ENCODE data around the gene ZSWIM1. TPM values are rescaled to one million over a fixed set of nuclear protein-coding genes. Genes with fewer than 3 reads are reported as not detected.

Gene ZSWIM1
- total and polyA plus RNA-seq, 2 of the 8 experiments (the other 6 are each of a cell fraction or from before 2014, with no cell fraction given), result 14.1 to 15.6 TPM

DNA sequence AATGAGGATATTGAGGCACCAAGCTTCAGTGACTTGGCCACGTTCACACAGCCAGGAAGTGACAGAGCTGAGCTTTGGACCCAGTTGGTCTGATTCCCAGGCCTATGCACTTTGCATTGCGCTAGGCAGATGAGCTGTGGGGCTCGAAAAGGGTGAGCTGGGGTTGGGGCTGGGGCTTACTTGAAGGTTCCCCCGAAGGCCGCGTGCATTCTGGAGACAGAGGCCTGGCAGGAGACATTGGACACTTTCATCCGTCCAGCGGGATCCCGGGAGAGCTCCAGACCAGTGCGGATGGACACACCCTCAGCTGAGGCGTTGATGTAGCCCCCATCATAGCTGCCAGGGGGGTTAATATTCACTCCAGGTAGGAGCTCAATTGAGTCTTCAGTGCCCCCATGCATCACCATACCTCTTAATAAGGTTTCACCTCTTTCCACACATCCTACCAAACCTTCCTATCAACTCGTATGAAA lies 28.3 kb downstream of the ZSWIM1 start:
- peak overlapping the region; percentile 38; the same call in 1 of the 2 replicates for H4K8ac ChIP-seq (ENCODE audit: extremely low read depth, insufficient read depth, low read length)
- H2BK12ac ChIP-seq (ENCODE audit: low read depth, low read length), result no peak overlapping the region
- H3K4me2 ChIP-seq (ENCODE audit: insufficient read depth in 1 of 2, low read depth in 2 of 2, low read length in 2 of 2), result no peak overlapping the region
- H2AK5ac ChIP-seq (ENCODE audit: low read depth, low read length), result no peak overlapping the region
- H3K4me1 ChIP-seq (replicated peaks in 1 of 4; ENCODE audit: control insufficient read depth in 3 of 4, insufficient read depth in 4 of 4, low read length in 3 of 4), result peaks cover 0 to 2% (median 0%) of the 10 kb centered on the region in 4 experiments; a peak in 3 of 7 replicates
- H3K56ac ChIP-seq (replicated peaks; ENCODE audit: insufficient read length, low read depth, low read length), result no peak overlapping the region
- H4K91ac ChIP-seq (replicated peaks; ENCODE audit: insufficient read length, low read length), result no peak overlapping the region
- no peak overlapping the region for H2BK15ac ChIP-seq (ENCODE audit: low read length)
- no peak for DNase-seq (ENCODE audit: low read depth in 1 of 2, low spot score in 2 of 2)
- H2AFZ ChIP-seq (ENCODE audit: low read length), result no peak overlapping the region
- H2BK20ac ChIP-seq (ENCODE audit: low read length), result no peak overlapping the region
- H3K23me2 ChIP-seq (ENCODE audit: low read depth, low read length), result peaks cover 11% of the 10 kb centered on the region; the same call in 1 of the 2 replicates
- no peak overlapping the region for H3K4me3 ChIP-seq (ENCODE audit: extremely low read depth in 1 of 4, insufficient read depth in 2 of 4, low read depth in 3 of 4, low read length in 4 of 4)
- H4K5ac ChIP-seq (ENCODE audit: insufficient read length, low read depth, low read length), result no peak overlapping the region
- no peaks in the 10 kb centered on the region for H3K27me3 ChIP-seq (replicated peaks in 1 of 4; ENCODE audit: control insufficient read depth in 3 of 4, extremely low read depth in 1 of 4, insufficient read depth in 3 of 4, low read length in 3 of 4)
- FAIRE-seq, result no peak
- H4K20me1 ChIP-seq (replicated peaks in 1 of 2; ENCODE audit: control insufficient read depth in 1 of 2, insufficient read depth in 2 of 2, low read length in 2 of 2), result peaks cover 2 to 12% of the 10 kb centered on the region in 2 experiments
- H3K27ac ChIP-seq (ENCODE audit: low read depth, low read length), result no peak overlapping the region
- H3K23ac ChIP-seq (ENCODE audit: insufficient read length), result no peak overlapping the region
- no peak overlapping the region for H3K14ac ChIP-seq (ENCODE audit: insufficient read length)
- H3K9ac ChIP-seq (replicated peaks in 1 of 4; ENCODE audit: extremely low read depth in 1 of 4, low read depth in 3 of 4, low read length in 3 of 4), result no peak overlapping the region
- H3K79me1 ChIP-seq (ENCODE audit: low read depth, low read length), result no peaks in the 10 kb centered on the region; the same call in 1 of the 2 replicates
- 0 out of 4 replicates have a peak, but pooled peaks cover 0 to 3% of the 10 kb centered on the region in 2 experiments for H3K79me2 ChIP-seq (ENCODE audit: control insufficient read depth in 1 of 2, insufficient read depth in 2 of 2, low read length in 2 of 2)
- peaks cover 6 to 39% (median 31%) of the 10 kb centered on the region in 4 experiments for H3K36me3 ChIP-seq (ENCODE audit: control insufficient read depth in 2 of 4, insufficient read depth in 4 of 4, low read length in 3 of 4)
- CTCF ChIA-PET (ENCODE audit: partially characterized antibody), result interaction anchor here (0.6 to 2.6 kb wide), 10 partner anchors 9 to 209 kb away, joined by 3 to 12 read pairs (median 4); partner anchors contain the start of genes CTSA and PCIF1
- no peak overlapping the region for H2BK120ac ChIP-seq (replicated peaks; ENCODE audit: low read depth, low read length)
- H3K18ac ChIP-seq (ENCODE audit: extremely low read depth, low read length), result no peak overlapping the region
- 88% methylated on average over 12 of the region's 12 CpGs; no CpG with 5 or more reads in 1 of the 2 experiments for WGBS, 2 experiments (ENCODE audit: extremely low coverage in 1 of 2, insufficient coverage in 1 of 2, insufficient read length in 1 of 2, insufficient replicate concordance in 2 of 2, low coverage in 1 of 2, low lambda C conversion rate in 2 of 2, missing lambda C conversion rate in 1 of 2)
- H3K9me3 ChIP-seq (ENCODE audit: insufficient read depth in 2 of 2, low read depth in 1 of 2, low read length in 1 of 2), result no peaks in the 10 kb centered on the region
- no peak overlapping the region for H3K4ac ChIP-seq (replicated peaks; ENCODE audit: insufficient read length, low read depth, low read length)
- POLR2A ChIA-PET (ENCODE audit: partially characterized antibody), result interaction anchor here (0.6 to 9.2 kb wide), 9 partner anchors 7 to 96 kb away, joined by 3 to 172 read pairs (median 25); partner anchors contain the start of genes CTSA, NEURL2, PCIF1 and ZSWIM1
- no peak overlapping the region for H2BK5ac ChIP-seq (ENCODE audit: low read depth, low read length)
- TF ChIP-seq POLR2AphosphoS5 (IDR thresholded peaks at IDR 0.05; ENCODE audit: low read depth, low read length) (no peak), ZNF274 (IDR thresholded peaks at IDR 0.05; ENCODE audit: borderline replicate concordance, extremely low read depth, low read length) (no peak), SP2 (IDR thresholded peaks at IDR 0.05; ENCODE audit: low read length) (no peak), HDAC2 (IDR thresholded peaks at IDR 0.05; ENCODE audit: borderline replicate concordance in 1 of 2, low read depth in 2 of 2, low read length in 2 of 2) (no peak), HDAC6 (IDR thresholded peaks at IDR 0.05; ENCODE audit: low read depth, low read length) (no peak), SRF (IDR thresholded peaks at IDR 0.05; ENCODE audit: low read depth, low read length) (no peak), MAFK (IDR thresholded peaks at IDR 0.05; ENCODE audit: low read depth, low read length) (no peak)
- TF ChIP-seq, protein P1, sequence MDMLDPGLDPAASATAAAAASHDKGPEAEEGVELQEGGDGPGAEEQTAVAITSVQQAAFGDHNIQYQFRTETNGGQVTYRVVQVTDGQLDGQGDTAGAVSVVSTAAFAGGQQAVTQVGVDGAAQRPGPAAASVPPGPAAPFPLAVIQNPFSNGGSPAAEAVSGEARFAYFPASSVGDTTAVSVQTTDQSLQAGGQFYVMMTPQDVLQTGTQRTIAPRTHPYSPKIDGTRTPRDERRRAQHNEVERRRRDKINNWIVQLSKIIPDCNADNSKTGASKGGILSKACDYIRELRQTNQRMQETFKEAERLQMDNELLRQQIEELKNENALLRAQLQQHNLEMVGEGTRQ (IDR thresholded peaks at IDR 0.05; ENCODE audit: low read length), result no peak
- TF ChIP-seq, protein P2, sequence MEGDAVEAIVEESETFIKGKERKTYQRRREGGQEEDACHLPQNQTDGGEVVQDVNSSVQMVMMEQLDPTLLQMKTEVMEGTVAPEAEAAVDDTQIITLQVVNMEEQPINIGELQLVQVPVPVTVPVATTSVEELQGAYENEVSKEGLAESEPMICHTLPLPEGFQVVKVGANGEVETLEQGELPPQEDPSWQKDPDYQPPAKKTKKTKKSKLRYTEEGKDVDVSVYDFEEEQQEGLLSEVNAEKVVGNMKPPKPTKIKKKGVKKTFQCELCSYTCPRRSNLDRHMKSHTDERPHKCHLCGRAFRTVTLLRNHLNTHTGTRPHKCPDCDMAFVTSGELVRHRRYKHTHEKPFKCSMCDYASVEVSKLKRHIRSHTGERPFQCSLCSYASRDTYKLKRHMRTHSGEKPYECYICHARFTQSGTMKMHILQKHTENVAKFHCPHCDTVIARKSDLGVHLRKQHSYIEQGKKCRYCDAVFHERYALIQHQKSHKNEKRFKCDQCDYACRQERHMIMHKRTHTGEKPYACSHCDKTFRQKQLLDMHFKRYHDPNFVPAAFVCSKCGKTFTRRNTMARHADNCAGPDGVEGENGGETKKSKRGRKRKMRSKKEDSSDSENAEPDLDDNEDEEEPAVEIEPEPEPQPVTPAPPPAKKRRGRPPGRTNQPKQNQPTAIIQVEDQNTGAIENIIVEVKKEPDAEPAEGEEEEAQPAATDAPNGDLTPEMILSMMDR (IDR thresholded peaks at IDR 0.05; ENCODE audit: control extremely low read depth in 1 of 3, insufficient read depth in 1 of 3, low read depth in 1 of 3, low read length in 3 of 3), result no peak

All from H1 (cell line).